ENCODE data around the gene MCM5.
"Not testable (repeated sequence)": the region's sequence is repeated elsewhere in the genome, so short reads cannot be mapped to it uniquely, and the experiment has no call there.

The MCM5 gene

DNA sequence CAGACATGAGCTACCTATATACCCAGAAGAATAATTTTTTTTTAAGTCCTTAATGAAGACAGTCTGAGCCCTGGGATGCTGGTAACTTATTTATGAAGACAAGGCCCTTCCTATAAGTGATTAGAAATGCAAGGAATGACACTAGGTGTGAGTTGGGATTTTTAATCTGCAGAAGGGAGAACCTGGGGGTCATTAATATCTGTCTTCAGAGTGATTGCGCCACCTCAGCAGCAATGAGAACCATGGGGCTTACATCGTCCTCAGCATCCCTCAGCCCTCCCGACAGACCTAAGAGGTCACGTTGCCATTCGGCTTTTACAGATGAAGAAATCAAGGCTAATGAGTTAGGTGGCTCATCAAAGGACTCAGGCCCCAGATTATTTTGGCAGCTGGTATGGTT lies 55.6 kb downstream of the MCM5 start:
- no peak for DNase-seq

GRCh38 chr22:35456757-35457156 lies 56.8 kb downstream of the MCM5 start:
- no peak for DNase-seq

GRCh38 chr22:35457729-35458546 lies 58.0 kb downstream of the MCM5 start:
- no peak for DNase-seq

DNA sequence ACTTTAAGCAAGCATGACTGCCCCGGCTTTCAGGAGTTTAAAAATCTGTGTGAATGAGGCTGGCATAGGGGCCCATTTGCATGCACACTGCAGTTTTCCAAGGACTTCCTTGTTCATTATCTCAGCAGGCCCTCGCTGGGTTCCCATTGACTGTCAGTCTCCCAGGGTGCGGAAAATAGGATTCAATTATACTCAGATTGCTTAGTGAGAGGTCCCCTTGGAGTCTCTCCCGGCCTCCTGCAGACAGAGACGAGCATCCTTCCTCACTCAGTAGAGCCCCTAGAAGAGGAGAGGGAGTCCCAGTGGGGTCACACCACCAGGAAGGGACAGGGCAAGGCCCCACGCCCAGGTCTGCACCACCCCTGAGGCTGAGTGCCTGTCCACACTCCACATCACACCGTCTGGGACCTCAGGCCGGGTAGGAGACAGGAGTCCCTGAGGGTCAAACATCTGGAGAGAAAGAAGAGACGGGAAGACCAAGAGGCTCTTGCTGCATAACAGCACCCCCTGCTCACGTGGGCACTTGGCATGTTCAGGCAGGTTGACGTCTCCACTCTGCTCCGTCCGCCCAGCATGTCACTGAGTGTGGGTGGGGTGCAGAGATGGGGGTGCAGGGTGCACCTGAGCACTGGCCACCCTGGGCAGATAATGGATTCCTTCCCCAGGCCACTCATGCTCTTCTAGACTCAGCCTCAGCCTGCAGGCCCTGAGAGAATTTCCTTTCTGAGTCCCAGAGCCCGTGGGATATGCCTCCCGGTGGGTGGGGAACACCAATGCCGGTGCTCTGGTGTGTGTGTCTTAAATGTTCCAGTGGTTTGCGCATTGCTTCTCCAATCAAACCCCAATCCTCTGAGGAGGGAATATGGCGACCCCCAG lies 58.8 kb downstream of the MCM5 start:
- DNase-seq = no peak

- no peak for DNase-seq
Observed at GRCh38 chr22:35459423-35459894, 59.5 kb downstream of the MCM5 start.

DNA sequence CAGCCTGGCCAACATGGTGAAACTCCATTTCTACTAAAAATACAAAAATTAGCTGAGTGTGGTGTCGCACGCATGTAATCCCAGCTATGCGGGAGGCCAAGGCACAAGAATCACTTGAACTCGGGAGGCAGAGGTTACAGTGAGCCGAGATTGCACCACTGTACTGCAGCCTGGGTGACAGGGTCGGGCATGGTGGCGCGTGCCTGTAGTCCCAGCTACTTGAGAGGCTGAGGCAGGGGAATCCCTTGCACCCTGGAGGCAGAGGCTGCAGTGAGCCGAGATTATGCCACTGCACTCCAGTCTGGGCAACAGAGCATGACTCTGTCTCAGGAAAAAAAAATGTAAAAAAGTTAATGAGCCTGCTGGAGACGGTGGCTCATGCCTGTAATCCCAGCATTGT lies 60.0 kb downstream of the MCM5 start:
- not testable (repeated sequence) for DNase-seq

GRCh38 chr22:35460688-35461087 lies 60.7 kb downstream of the MCM5 start:
- DNase-seq = no peak

DNA sequence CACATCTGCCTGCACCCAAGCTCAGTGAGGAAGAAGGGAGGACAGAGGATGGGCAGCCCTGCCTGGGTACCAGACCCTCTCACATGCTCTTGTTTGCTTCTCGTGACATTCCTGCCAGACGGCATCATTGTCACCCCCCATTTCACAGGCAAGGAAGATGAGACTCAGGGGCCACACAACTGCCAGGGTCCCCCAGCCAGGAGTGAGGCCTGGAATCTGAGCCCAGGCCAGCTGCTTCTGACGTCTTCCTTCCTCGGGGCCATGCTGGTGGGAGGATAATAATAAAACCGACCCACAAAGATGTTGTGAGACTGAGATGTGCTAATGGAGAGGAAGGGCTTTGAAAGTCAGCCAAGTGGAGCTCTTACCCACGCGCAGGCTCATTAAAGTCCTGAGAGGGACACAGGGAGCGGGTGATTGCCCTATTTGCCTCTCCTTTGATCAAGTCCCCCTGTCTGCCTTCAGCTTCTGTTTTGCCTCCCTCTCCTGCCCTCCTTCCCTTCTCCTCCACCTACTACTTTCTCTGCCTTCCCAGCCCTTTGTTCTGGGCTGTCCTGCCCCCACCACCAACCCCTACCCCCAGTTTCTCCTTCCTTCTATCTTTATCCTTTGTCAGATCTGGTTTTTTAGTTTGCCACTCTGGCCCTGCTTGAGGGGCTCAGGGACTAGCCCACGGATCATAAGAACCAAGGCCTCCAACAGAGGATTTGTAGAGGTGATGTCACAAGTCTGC lies 62.7 kb downstream of the MCM5 start:
- DNase-seq = no peak

- DNase-seq = no peak
Observed at GRCh38 chr22:35463231-35463933, 63.4 kb downstream of the MCM5 start.

DNA sequence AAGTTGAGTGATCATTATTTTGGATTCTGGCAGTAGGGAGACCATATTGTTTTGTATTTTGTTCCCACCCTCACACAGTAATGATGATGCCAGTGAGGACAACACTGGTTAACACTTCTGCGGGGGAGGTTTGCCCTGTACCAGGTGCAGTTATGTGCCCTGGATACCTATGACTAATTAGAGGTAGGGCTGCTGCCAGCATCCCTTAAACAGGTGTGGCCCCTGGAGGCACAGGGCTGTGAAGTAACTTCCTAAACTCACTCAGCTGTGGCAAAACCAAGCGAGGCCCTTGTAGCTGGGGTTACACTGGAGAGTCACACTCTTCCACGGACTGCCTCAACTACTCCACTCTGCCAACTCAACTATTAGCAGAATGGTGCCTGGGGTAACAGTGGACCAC lies 64.5 kb downstream of the MCM5 start:
- no peak for DNase-seq

DNA sequence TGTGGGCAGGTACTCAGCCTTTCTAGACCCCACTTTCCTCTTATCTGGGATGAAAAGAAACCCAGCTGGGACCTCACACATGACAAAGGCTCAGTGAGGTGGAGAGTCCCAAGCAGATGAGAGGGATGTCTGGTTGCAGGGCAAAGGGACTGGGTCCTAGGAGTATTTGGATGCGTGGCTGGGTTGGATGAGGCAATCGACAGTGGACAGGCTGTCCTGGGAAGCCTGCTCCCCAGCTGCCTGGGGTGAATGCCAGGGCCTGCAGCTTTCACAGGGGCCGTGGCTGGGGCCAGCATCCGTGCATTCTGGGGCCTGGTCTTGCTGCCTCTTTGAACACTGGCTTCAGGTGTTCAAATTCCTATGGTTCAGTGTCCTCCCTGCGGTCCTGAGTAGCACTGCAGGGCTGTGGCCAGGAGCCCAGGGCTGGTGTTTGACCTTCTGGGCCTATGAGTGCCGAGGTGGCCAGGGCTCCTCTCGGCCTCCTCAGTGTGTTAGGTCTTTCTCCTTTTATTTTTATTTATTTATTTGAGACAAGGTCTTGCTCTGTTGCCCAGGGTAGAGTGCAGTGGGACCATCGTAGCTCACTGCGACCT lies 65.3 kb downstream of the MCM5 start:
- no peak for DNase-seq

- no peak for DNase-seq
Observed at GRCh38 chr22:35467681-35468434, 67.9 kb downstream of the MCM5 start.

DNA sequence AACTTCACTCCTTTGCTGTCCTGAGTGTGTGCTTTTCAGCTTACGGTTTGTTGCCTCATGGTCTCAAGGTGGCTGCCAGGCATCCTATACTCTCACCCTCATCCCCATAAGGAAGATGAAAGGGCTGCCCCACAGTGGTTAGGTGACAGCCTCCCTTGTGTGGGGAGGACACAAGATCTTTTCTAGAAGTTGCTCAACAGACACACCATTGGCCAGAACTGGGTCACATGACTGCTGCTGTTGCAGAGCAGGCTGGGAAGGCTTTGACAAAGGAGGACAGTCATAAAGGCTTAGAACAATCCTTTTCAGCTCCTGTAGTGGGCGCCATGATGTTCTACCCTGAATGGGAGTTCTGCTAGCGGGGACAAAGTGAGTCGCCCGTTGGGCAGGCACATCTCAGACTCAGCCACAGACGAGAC lies 71.0 kb downstream of the MCM5 start:
- DNase-seq = no peak

DNA sequence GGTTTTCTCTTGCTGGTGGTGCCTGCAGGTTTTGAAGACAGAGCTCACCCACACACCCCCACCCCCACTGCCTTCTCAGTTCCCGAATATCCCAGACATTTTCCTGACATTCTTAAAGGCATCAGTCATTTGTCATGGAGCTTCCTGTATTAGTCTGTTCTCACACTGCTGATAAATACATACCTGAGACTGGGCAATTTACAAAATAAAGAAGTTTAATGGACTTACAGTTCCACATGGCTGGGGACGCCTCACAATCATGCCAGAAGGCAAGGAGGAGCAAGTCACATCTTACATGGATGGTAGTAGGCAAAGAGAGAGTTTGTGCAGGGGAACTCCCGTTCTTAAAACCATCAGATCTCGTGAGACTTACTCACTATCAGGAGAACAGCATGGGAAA lies 71.6 kb downstream of the MCM5 start:
- not testable (repeated sequence) for DNase-seq

GRCh38 chr22:35472488-35472887 lies 72.5 kb downstream of the MCM5 start:
- no peak for DNase-seq

GRCh38 chr22:35473971-35474370 lies 74.0 kb downstream of the MCM5 start:
- DNase-seq = no peak

Measured in stimulated activated CD8-positive, alpha-beta memory T cell treated with anti-CD3 and anti-CD28 coated beads, Interleukin-4, amount 100 ng/mL, for 48 hours (primary cell).